Liver (tissue), 9 donors: ENCODE data around the gene ENPP4. TPM values are rescaled to one million over a fixed set of nuclear protein-coding genes. Genes with fewer than 3 reads are reported as not detected.

ENCODE experiments used
- DNase-seq: peaks from one replicate; pipeline ENCODE4 v3.0.0-alpha.2; 2017; ENCODE audit warnings: low spot score
- H3K27ac ChIP-seq, 2 donors: one replicate each; pipeline ENCODE4 v1.7.0; 2013; ENCODE audit warnings: inconsistent platforms in 2 of 2, low read length in 2 of 2, control low read depth in 1 of 2, low read depth in 1 of 2, mild to moderate bottlenecking in 1 of 2
- H3K27me3 ChIP-seq, 4 donors: one replicate each; pipeline versions ENCODE4 v1.6.1 to v1.7.0; 2013; ENCODE audit warnings: low read length in 3 of 4, inconsistent platforms in 1 of 4, mild to moderate bottlenecking in 1 of 4, moderate library complexity in 1 of 4; ENCODE audit not compliant: control insufficient read depth in 4 of 4, insufficient read depth in 4 of 4
- H3K36me3 ChIP-seq, 4 donors: one replicate each; pipeline versions ENCODE4 v1.6.1 to v1.7.0; 2013; ENCODE audit warnings: low read length in 3 of 4, mild to moderate bottlenecking in 3 of 4, low read depth in 1 of 4, moderate library complexity in 1 of 4; ENCODE audit not compliant: control insufficient read depth in 4 of 4, insufficient read depth in 3 of 4
- H3K4me1 ChIP-seq, 4 donors: one replicate each; pipeline versions ENCODE4 v1.6.1 to v1.7.0; 2013; ENCODE audit warnings: low read length in 3 of 4, mild to moderate bottlenecking in 3 of 4, moderate library complexity in 1 of 4; ENCODE audit not compliant: control insufficient read depth in 4 of 4, insufficient read depth in 4 of 4
- H3K4me3 ChIP-seq, 3 donors: one replicate each; pipeline versions ENCODE4 v1.6.1 to v1.7.0; 2013; ENCODE audit warnings: low read length in 3 of 3, control low read depth in 1 of 3, low read depth in 1 of 3, mild to moderate bottlenecking in 1 of 3
- H3K9ac ChIP-seq, 2 donors: one replicate each; pipeline ENCODE4 v1.7.0; 2013; ENCODE audit warnings: low read length in 2 of 2, mild to moderate bottlenecking in 2 of 2, moderate library complexity in 2 of 2, control low read depth in 1 of 2, low read depth in 1 of 2
- H3K9me3 ChIP-seq, 4 donors: one replicate each; pipeline versions ENCODE4 v1.6.1 to v1.7.0; 2013; ENCODE audit warnings: low read length in 3 of 4; ENCODE audit not compliant: control insufficient read depth in 4 of 4
- CTCF ChIP-seq: fragments of 150-350 bp; IDR thresholded peaks from 2 replicates; pipeline ENCODE4 v1.5.1; 2017; ENCODE audit warnings: improper control_type of control experiment, low read depth, low read length; ENCODE audit not compliant: missing input control
- EGR1 ChIP-seq, 2 donors: IDR thresholded peaks; 2 replicates each; pipeline ENCODE4 v1.6.1; 2016 to 2018; ENCODE audit warnings: antibody characterized with exemption in 2 of 2, low read depth in 2 of 2
- FOXA1 ChIP-seq: IDR thresholded peaks from 2 replicates; pipeline ENCODE4 v1.6.1; 2016; ENCODE audit warnings: antibody characterized with exemption
- FOXA2 ChIP-seq: IDR thresholded peaks from 2 replicates; pipeline ENCODE4 v1.6.1; 2016; ENCODE audit warnings: antibody characterized with exemption
- GABPA ChIP-seq, 2 donors: IDR thresholded peaks in 1 of 2; conservative IDR thresholded peaks in 1 of 2; 2 replicates each; pipeline ENCODE4 v1.6.1; 2016; ENCODE audit warnings: antibody characterized with exemption in 2 of 2, mild to moderate bottlenecking in 1 of 2, moderate library complexity in 1 of 2
- HNF4A ChIP-seq, 2 donors: conservative IDR thresholded peaks; 2 replicates each; pipeline ENCODE4 v1.6.1; 2016; ENCODE audit warnings: antibody characterized with exemption in 2 of 2, mild to moderate bottlenecking in 2 of 2
- HNF4G ChIP-seq: IDR thresholded peaks from 2 replicates; pipeline ENCODE4 v1.6.1; 2016; ENCODE audit warnings: antibody characterized with exemption
- JUND ChIP-seq, 2 donors: IDR thresholded peaks; 2 replicates each; pipeline ENCODE4 v1.6.1; 2016; ENCODE audit warnings: antibody characterized with exemption in 2 of 2
- MAX ChIP-seq: IDR thresholded peaks from 2 replicates; pipeline ENCODE4 v1.6.1; 2016; ENCODE audit warnings: antibody characterized with exemption
- NR2F2 ChIP-seq: IDR thresholded peaks from 2 replicates; pipeline ENCODE4 v1.6.1; 2016; ENCODE audit warnings: antibody characterized with exemption
- RAD21 ChIP-seq, 2 donors: IDR thresholded peaks; 2 replicates each; pipeline ENCODE4 v1.6.1; 2016; ENCODE audit warnings: antibody characterized with exemption in 2 of 2, mild to moderate bottlenecking in 2 of 2
- REST ChIP-seq: IDR thresholded peaks from 2 replicates; pipeline ENCODE4 v1.6.1; 2016; ENCODE audit warnings: antibody characterized with exemption, mild to moderate bottlenecking
- RXRA ChIP-seq, 2 donors: IDR thresholded peaks; 2 replicates each; pipeline ENCODE4 v1.6.1; 2017 to 2018; ENCODE audit warnings: antibody characterized with exemption in 2 of 2, mild to moderate bottlenecking in 1 of 2
- SP1 ChIP-seq: IDR thresholded peaks from 2 replicates; pipeline ENCODE4 v1.6.1; 2018; ENCODE audit warnings: antibody characterized with exemption, mild to moderate bottlenecking
- TAF1 ChIP-seq: conservative IDR thresholded peaks from 2 replicates; pipeline ENCODE4 v1.6.1; 2016; ENCODE audit warnings: antibody characterized with exemption, mild to moderate bottlenecking
- YY1 ChIP-seq: IDR thresholded peaks from 2 replicates; pipeline ENCODE4 v1.6.1; 2016; ENCODE audit warnings: antibody characterized with exemption, mild to moderate bottlenecking
- WGBS: extraction: QIAGEN DNeasy Blood & Tissue Kit; methylation state at CpG from one replicate; pipeline ENCODE4 v1.1.7; 2013; 5-methylcytosine and 5-hydroxymethylcytosine counted together
- polyA plus RNA-seq, 2 donors: library from polyadenylated mRNA; stranded (reverse) in 1 of 2; unstranded in 1 of 2; fragments of 200-250 nt in 1 of 2; fragments of >200 nt in 1 of 2; fragmentation: Nextera tagmentation in 1 of 2; extraction: Ambion mirVana in 1 of 2; gene quantifications; one replicate each; pipeline versions ENCODE4 v1.2.1 to v1.2.3, GENCODE V29; 2013 to 2015
- total RNA-seq, 2 donors: library from RNA; depleted of rRNA; stranded (reverse); fragments of >200 nt; gene quantifications; one replicate each; pipeline ENCODE4 v1.2.3, GENCODE V29; 2014
- TF ChIP-seq, protein P1 (sequence below): IDR thresholded peaks from 2 replicates; pipeline ENCODE4 v1.6.1; 2016; ENCODE audit warnings: antibody characterized with exemption
- TF ChIP-seq, protein P2 (sequence below): IDR thresholded peaks from 2 replicates; pipeline ENCODE4 v1.6.1; 2016; ENCODE audit warnings: antibody characterized with exemption
- donor health status: healthy.
- donor health status: healthy.
- donor health status: healthy.
- donor health status: healthy.
- donor health status: healthy.

Gene ENPP4
- total and polyA plus RNA-seq, 4 donors: 3.6 to 12.6 (median 4.8) TPM

- Histone ChIP-seq H3K27me3 (no peaks in the 10 kb centered on the region), H3K4me3 (no peak overlapping the region), H3K4me1 (no peaks in the 10 kb centered on the region), H3K9me3 (no peaks in the 10 kb centered on the region), H3K9ac (no peak overlapping the region), H3K27ac (no peak overlapping the region), H3K36me3 (no peaks in the 10 kb centered on the region)
- 59% methylated on average over 1 of the region's 1 CpG for WGBS
- no peak for TF ChIP-seq FOXA2
- TF ChIP-seq HNF4A (conservative IDR thresholded peaks at IDR 0.05): no peak
- TF ChIP-seq, protein P1, sequence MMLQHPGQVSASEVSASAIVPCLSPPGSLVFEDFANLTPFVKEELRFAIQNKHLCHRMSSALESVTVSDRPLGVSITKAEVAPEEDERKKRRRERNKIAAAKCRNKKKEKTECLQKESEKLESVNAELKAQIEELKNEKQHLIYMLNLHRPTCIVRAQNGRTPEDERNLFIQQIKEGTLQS: no peak
- TF ChIP-seq FOXA1: no peak
- TF ChIP-seq, protein P2, sequence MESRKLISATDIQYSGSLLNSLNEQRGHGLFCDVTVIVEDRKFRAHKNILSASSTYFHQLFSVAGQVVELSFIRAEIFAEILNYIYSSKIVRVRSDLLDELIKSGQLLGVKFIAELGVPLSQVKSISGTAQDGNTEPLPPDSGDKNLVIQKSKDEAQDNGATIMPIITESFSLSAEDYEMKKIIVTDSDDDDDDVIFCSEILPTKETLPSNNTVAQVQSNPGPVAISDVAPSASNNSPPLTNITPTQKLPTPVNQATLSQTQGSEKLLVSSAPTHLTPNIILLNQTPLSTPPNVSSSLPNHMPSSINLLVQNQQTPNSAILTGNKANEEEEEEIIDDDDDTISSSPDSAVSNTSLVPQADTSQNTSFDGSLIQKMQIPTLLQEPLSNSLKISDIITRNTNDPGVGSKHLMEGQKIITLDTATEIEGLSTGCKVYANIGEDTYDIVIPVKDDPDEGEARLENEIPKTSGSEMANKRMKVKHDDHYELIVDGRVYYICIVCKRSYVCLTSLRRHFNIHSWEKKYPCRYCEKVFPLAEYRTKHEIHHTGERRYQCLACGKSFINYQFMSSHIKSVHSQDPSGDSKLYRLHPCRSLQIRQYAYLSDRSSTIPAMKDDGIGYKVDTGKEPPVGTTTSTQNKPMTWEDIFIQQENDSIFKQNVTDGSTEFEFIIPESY: no peak
- TF ChIP-seq TAF1: no peak
- no peak for TF ChIP-seq CTCF
- no peak for DNase-seq
Observed at GRCh38 chr6:46105568-46105967, 24.2 kb upstream of the ENPP4 start.

GRCh38 chr6:46113370-46113769 lies 16.4 kb upstream of the ENPP4 start:
- Histone ChIP-seq H3K9ac (no peak overlapping the region), H3K4me3 (no peak overlapping the region), H3K27ac (no peak overlapping the region), H3K27me3 (no peaks in the 10 kb centered on the region), H3K4me1 (no peaks in the 10 kb centered on the region), H3K36me3 (no peaks in the 10 kb centered on the region), H3K9me3 (no peaks in the 10 kb centered on the region)
- 78% methylated on average over 1 of the region's 1 CpG for WGBS
- no peak for TF ChIP-seq CTCF
- no peak for TF ChIP-seq TAF1
- no peak for TF ChIP-seq REST
- no peak for TF ChIP-seq YY1
- TF ChIP-seq RXRA (IDR thresholded peaks at IDR 0.05): no peak
- TF ChIP-seq FOXA2: no peak
- no peak for TF ChIP-seq RAD21 (IDR thresholded peaks at IDR 0.05)
- TF ChIP-seq FOXA1: no peak
- TF ChIP-seq HNF4A (conservative IDR thresholded peaks at IDR 0.05): no peak
- TF ChIP-seq JUND (IDR thresholded peaks at IDR 0.05): no peak
- no peak for TF ChIP-seq EGR1 (IDR thresholded peaks at IDR 0.05; ENCODE audit: low read depth in 2 of 2)
- TF ChIP-seq NR2F2: no peak
- TF ChIP-seq SP1: no peak
- TF ChIP-seq HNF4G: no peak
- TF ChIP-seq MAX: no peak
- no peak for TF ChIP-seq GABPA (IDR thresholded peaks at IDR 0.05 in 1 of 2, conservative IDR thresholded peaks at IDR 0.05 in 1 of 2)
- TF ChIP-seq, protein P2: no peak
- TF ChIP-seq, protein P1: no peak
- DNase-seq: no peak
